K562 (cell line): Measurements from ENCODE around the gene IFT172. TPM values are rescaled to one million over a fixed set of nuclear protein-coding genes. Genes with fewer than 3 reads are reported as not detected.

ENCODE experiments used
- ATAC-seq: fragments of 200-7000 bp; cut with Tn5 transposase; 3 replicates; pipeline ENCODE4 v1.9.1; 2020; ENCODE audit warnings: moderate library complexity
- BruUV-seq: library from RNA; stranded (reverse); fragments of 400-500 nt; replicated peaks from 2 replicates; lab custom pipeline; 2021; lab: Mats Ljungman, UMichigan
- CTCF ChIA-PET: fragments of 300-600 bp; formaldehyde crosslinking; extraction: SDS; loops from one replicate; lab custom pipeline; 2021; ENCODE audit warnings: low intra/inter-chr PET ratio; lab: Yijun Ruan, JAX
- POLR2A ChIA-PET: fragments of 300-600, 350-650 bp; sonication (Branson Sonifier 250); formaldehyde crosslinking; extraction: SDS; loops from one replicate; lab custom pipeline; 2021; ENCODE audit warnings: antibody characterized with exemption, inconsistent platforms; lab: Yijun Ruan, JAX
- DNase-seq, 4 experiments: peaks; one replicate each; pipeline versions ENCODE4 v3.0.0 to v3.0.0-alpha.2; 2011 to 2018; ENCODE audit warnings: low spot score in 3 of 4, mixed read lengths in 3 of 4; ENCODE audit errors: extremely low read depth in 1 of 4
- FAIRE-seq: peaks from 2 replicates; lab custom pipeline; 2011; peaks lifted over from hg19 to GRCh38; lab: Jason Lieb, UNC
- H2AFZ ChIP-seq: 2 replicates; pipeline ENCODE4 v1.6.0; 2011; ENCODE audit warnings: low read depth, low read length, control low read depth, inconsistent platforms
- H3K27ac ChIP-seq: fragments of 200-600 bp; 3 replicates; pipeline ENCODE4 v1.8.0; 2011; ENCODE audit warnings: low read depth, mild to moderate bottlenecking, control low read depth, inconsistent platforms, low read length, moderate library complexity, mixed read lengths; ENCODE audit errors: extremely low read depth
- H3K27me3 ChIP-seq, 2 experiments: fragments of 300-600 bp in 1 of 2; 2 replicates in 1 of 2; 3 replicates in 1 of 2; pipeline versions ENCODE4 v1.6.0 to v1.8.0; 2011; ENCODE audit warnings: inconsistent platforms in 2 of 2, low read length in 2 of 2, mild to moderate bottlenecking in 1 of 2, mixed read lengths in 1 of 2, moderate library complexity in 1 of 2; ENCODE audit not compliant: control insufficient read depth in 2 of 2, insufficient read depth in 2 of 2
- H3K36me3 ChIP-seq: fragments of 300-600 bp; 3 replicates; pipeline ENCODE4 v1.8.0; 2011; ENCODE audit warnings: mild to moderate bottlenecking, low read length, inconsistent platforms; ENCODE audit not compliant: control insufficient read depth, insufficient read depth
- H3K4me1 ChIP-seq, 2 experiments: fragments of 200-600 bp in 1 of 2; replicated peaks in 1 of 2; 2 replicates in 1 of 2; 3 replicates in 1 of 2; pipeline versions ENCODE4 v1.5.1 to v1.8.0; 2011; ENCODE audit warnings: inconsistent platforms in 2 of 2, low read length in 2 of 2, mild to moderate bottlenecking in 1 of 2, mixed read lengths in 1 of 2, moderate library complexity in 1 of 2; ENCODE audit not compliant: control insufficient read depth in 2 of 2, insufficient read depth in 2 of 2
- H3K4me2 ChIP-seq: 2 replicates; pipeline ENCODE4 v1.6.1; 2011; ENCODE audit warnings: low read length, control low read depth, inconsistent platforms, mixed read lengths; ENCODE audit not compliant: insufficient read depth
- H3K4me3 ChIP-seq: fragments of 200-600 bp; sonication (generic), shearing (Covaris generic); 2 replicates; pipeline ENCODE4 v1.5.1; 2016; ENCODE audit warnings: control low read depth, inconsistent platforms
- H3K79me2 ChIP-seq: fragments of 200-600 bp; 3 replicates; pipeline ENCODE4 v1.8.0; 2011; ENCODE audit warnings: low read length, inconsistent platforms; ENCODE audit not compliant: control insufficient read depth, insufficient read depth
- H3K9ac ChIP-seq, 2 experiments: 2 replicates each; pipeline versions ENCODE4 v1.6.0 to v1.6.1; 2011; ENCODE audit warnings: low read depth in 2 of 2, low read length in 2 of 2, control low read depth in 1 of 2, inconsistent platforms in 1 of 2, mild to moderate bottlenecking in 1 of 2, mixed read lengths in 1 of 2; ENCODE audit not compliant: insufficient read depth in 1 of 2
- H3K9me1 ChIP-seq: one replicate; pipeline ENCODE4 v1.6.0; 2011; ENCODE audit warnings: inconsistent platforms, mild to moderate bottlenecking, low read length, moderate library complexity; ENCODE audit not compliant: control insufficient read depth, insufficient read depth
- H3K9me3 ChIP-seq: replicated peaks from 2 replicates; pipeline ENCODE4 v1.5.1; 2011; ENCODE audit warnings: low read depth, low read length, inconsistent platforms; ENCODE audit not compliant: control insufficient read depth, insufficient read depth
- H4K20me1 ChIP-seq: replicated peaks from 2 replicates; pipeline ENCODE4 v1.6.1; 2011; ENCODE audit warnings: low read length, inconsistent platforms, mixed read lengths; ENCODE audit not compliant: control insufficient read depth, insufficient read depth
- AFF1 ChIP-seq, 2 experiments: fragments of 450-650 bp; IDR thresholded peaks; 2 replicates each; pipeline ENCODE4 v1.6.1; 2018; ENCODE audit warnings: mild to moderate bottlenecking in 2 of 2, low read depth in 1 of 2; ENCODE audit not compliant: partially characterized antibody in 2 of 2
- BCL6 ChIP-seq: fragments of 250-450 bp; sonication (Bioruptor Pico); IDR thresholded peaks from 2 replicates; pipeline ENCODE4 v1.4.0; 2020
- ERF ChIP-seq: fragments of 450-650 bp; formaldehyde crosslinking; IDR thresholded peaks from 2 replicates; pipeline ENCODE4 v1.4.0; 2020; ENCODE audit warnings: mild to moderate bottlenecking, mixed read lengths
- MAFG ChIP-seq: fragments of 450-650 bp; conservative IDR thresholded peaks from 2 replicates; pipeline ENCODE4 v1.6.1; 2016; ENCODE audit warnings: missing genetic modification characterization, missing compliant biosample characterization
- NFE2 ChIP-seq: IDR thresholded peaks from 2 replicates; pipeline ENCODE4 v1.6.1; 2014; ENCODE audit warnings: antibody characterized with exemption, low read depth
- NFIC ChIP-seq: fragments of 450-650 bp; IDR thresholded peaks from 2 replicates; pipeline ENCODE4 v1.6.1; 2017; ENCODE audit warnings: mild to moderate bottlenecking, inconsistent platforms
- ZNF316 ChIP-seq: fragments of 450-650 bp; IDR thresholded peaks from 2 replicates; pipeline ENCODE4 v1.6.1; 2016
- WGBS: fragments of 100-300 bp; shearing (Covaris generic); methylation state at CpG from one replicate; pipeline ENCODE4 v1.1.6; 2016; ENCODE audit warnings: low coverage, mixed read lengths; ENCODE audit not compliant: insufficient coverage; ENCODE audit errors: missing lambda C conversion rate; 5-methylcytosine and 5-hydroxymethylcytosine counted together
- in situ Hi-C: fragments of 300-500 bp; cut with MboI; formaldehyde crosslinking; loops from 4 replicates; pipeline ENCODE4 v1.15.0; 2018; ENCODE audit warnings: inconsistent platforms, mixed read lengths
- intact Hi-C: fragments of 100-400 bp; cut with micrococcal nuclease; formaldehyde crosslinking; loops from 2 replicates; pipeline ENCODE4 v1.14.2; 2022
- polyA plus RNA-seq, 8 experiments: library from polyadenylated mRNA; depleted of rRNA in 4 of 8; stranded (reverse) in 5 of 8; unstranded in 3 of 8; fragments of >200 nt; fragmentation: Nextera tagmentation in 2 of 8; fragmentation: Illumina TruSeq in 1 of 8; extraction: Ambion mirVana in 2 of 8; extraction: Trizol in 1 of 8; gene quantifications; 2 replicates each; pipeline versions ENCODE4 v1.2.1 to v1.2.3, GENCODE V29; 2011 to 2014; ENCODE audit warnings: inconsistent platforms in 1 of 8, missing spikeins in 1 of 8
- total RNA-seq, 7 experiments: library from RNA; depleted of rRNA in 6 of 7; stranded (reverse); fragments of >200 nt in 6 of 7; fragmentation: Illumina TruSeq in 2 of 7; extraction: Trizol in 2 of 7; gene quantifications; 2 replicates each; pipeline versions ENCODE4 v1.2.1 to v1.2.3, GENCODE V29; 2011 to 2021; ENCODE audit warnings: low replicate concordance in 1 of 7

Gene IFT172
- total and polyA plus RNA-seq, 9 of the 15 experiments (the other 6 are each of a cell fraction or from before 2014, with no cell fraction given): 5.6 to 19.1 (median 13.5) TPM

GRCh38 chr2:27509326-27509725, 19.8 kb upstream of the IFT172 start:
- CTCF ChIA-PET: no interaction called here

More at GRCh38 chr2:27509326-27509725, 19.8 kb upstream of the IFT172 start:
- no peaks in the 10 kb centered on the region for H3K9me3 ChIP-seq
- no peak for ATAC-seq
- POLR2A ChIA-PET: interaction anchor here (0.7 kb wide), 1 partner anchor 13 kb away, joined by 3 read pairs; no protein-coding TSS in a partner anchor
- no peaks in the 10 kb centered on the region for H3K79me2 ChIP-seq
- TF ChIP-seq NFIC (0 out of 2 replicates have a peak, but pooled peaks have one; percentile 15), AFF1 (IDR thresholded peaks at IDR 0.05; ENCODE audit: low read depth in 1 of 2, partially characterized antibody in 2 of 2) (no peak), ERF (CRISPR knock-in tag) (no peak), BCL6 (no peak), NFE2 (peak; percentile 58; the same call in 1 of the 2 replicates), ZNF316 (peak; percentile 44), MAFG (tag) (0 out of 2 replicates have a peak, but pooled peaks have one; percentile 32)
- TF ChIP-seq, all 486 proteins: peak for 4
- H3K4me2 ChIP-seq: no peak overlapping the region
- H3K27ac ChIP-seq: no peak overlapping the region
- in situ Hi-C loops: no loop called here
- DNase-seq: no peak
- no TSS peak for BruUV-seq
- no peak overlapping the region for H2AFZ ChIP-seq
- no peaks in the 10 kb centered on the region for H3K4me1 ChIP-seq
- H3K27me3 ChIP-seq: no peaks in the 10 kb centered on the region
- H3K4me3 ChIP-seq: no peak overlapping the region
- no peak overlapping the region for H3K9ac ChIP-seq
- no peak for FAIRE-seq
- WGBS: 38% methylated on average over 6 of the region's 6 CpGs
- no peaks in the 10 kb centered on the region for H3K36me3 ChIP-seq
- H3K9me1 ChIP-seq: no peaks in the 10 kb centered on the region
- H4K20me1 ChIP-seq: no peaks in the 10 kb centered on the region
- intact Hi-C loops: no loop called here
